Aorta (tissue), 5 donors: ENCODE results near the gene PLA2R1. TPM values are rescaled to one million over a fixed set of nuclear protein-coding genes. Genes with fewer than 3 reads are reported as not detected.

Source experiments
- ATAC-seq: fragments of 200-7000 bp; cut with Tn5 transposase; one replicate; pipeline ENCODE4 v1.9.1; 2022; ENCODE audit warnings: moderate library complexity; ENCODE audit not compliant: low FRiP score
- DNase-seq, 2 donors: peaks; one replicate each; pipeline ENCODE4 v3.0.0-alpha.2; 2020
- H3K27ac ChIP-seq, 2 donors: one replicate each; pipeline ENCODE4 v1.5.1; 2013; ENCODE audit warnings: low read length in 2 of 2, mild to moderate bottlenecking in 2 of 2, moderate library complexity in 2 of 2, control low read depth in 1 of 2, inconsistent platforms in 1 of 2, low read depth in 1 of 2
- H3K27me3 ChIP-seq, 2 donors: one replicate each; pipeline ENCODE4 v1.6.1; 2013; ENCODE audit warnings: control low read depth in 1 of 2, low read length in 1 of 2, mild to moderate bottlenecking in 1 of 2, moderate library complexity in 1 of 2; ENCODE audit not compliant: insufficient read depth in 2 of 2, control insufficient read depth in 1 of 2
- H3K36me3 ChIP-seq, 2 donors: one replicate each; pipeline ENCODE4 v1.6.1; 2013; ENCODE audit warnings: control low read depth in 1 of 2, low read length in 1 of 2, mild to moderate bottlenecking in 1 of 2; ENCODE audit not compliant: insufficient read depth in 2 of 2, control insufficient read depth in 1 of 2
- H3K4me1 ChIP-seq, 2 donors: one replicate each; pipeline ENCODE4 v1.6.1; 2013; ENCODE audit warnings: low read length in 2 of 2, control low read depth in 1 of 2, mild to moderate bottlenecking in 1 of 2, moderate library complexity in 1 of 2; ENCODE audit not compliant: insufficient read depth in 2 of 2, control insufficient read depth in 1 of 2
- H3K4me3 ChIP-seq, 2 donors: one replicate each; pipeline ENCODE4 v1.5.1; 2013; ENCODE audit warnings: low read length in 2 of 2, control low read depth in 1 of 2, mild to moderate bottlenecking in 1 of 2
- H3K9me3 ChIP-seq: one replicate; pipeline ENCODE4 v1.6.1; 2013; ENCODE audit warnings: mild to moderate bottlenecking, low read length; ENCODE audit not compliant: control insufficient read depth
- WGBS, 2 donors: extraction: QIAGEN DNeasy Blood & Tissue Kit; methylation state at CpG; one replicate each; pipeline ENCODE4 v1.1.7; 2013; 5-methylcytosine and 5-hydroxymethylcytosine counted together
- intact Hi-C, 2 donors: fragments of 100-400 bp; cut with DNase I; formaldehyde crosslinking; loops; one replicate each; pipeline versions ENCODE4 v1.14.2 to v1.15.0; 2022
- polyA plus RNA-seq, 2 donors: library from polyadenylated mRNA; stranded (reverse); fragments of 200-250 nt; gene quantifications; one replicate each; pipeline ENCODE4 v1.2.3, GENCODE V29; 2013
- total RNA-seq, 2 donors: library from RNA; stranded (reverse); fragmentation: NEBNext Ultra II Directional; extraction: Animal tissue kit (Norgen Biotek cat#: 25700); gene quantifications; one replicate each; pipeline ENCODE4 v1.2.1, GENCODE V29; 2021
- donor health status: healthy with polysubstance abuse.
- donor health status: Bipolar disorder and iron deficiency.
- donor health status: DM: no; HTN: no; CAD: no.
- donor health status: DM: no; HTN: no; CAD: no.
- donor health status: DM: yes; HTN: yes; CAD: no.

Gene PLA2R1
- total and polyA plus RNA-seq, 4 donors = 7.9 to 34.9 (median 30.0) TPM

DNA sequence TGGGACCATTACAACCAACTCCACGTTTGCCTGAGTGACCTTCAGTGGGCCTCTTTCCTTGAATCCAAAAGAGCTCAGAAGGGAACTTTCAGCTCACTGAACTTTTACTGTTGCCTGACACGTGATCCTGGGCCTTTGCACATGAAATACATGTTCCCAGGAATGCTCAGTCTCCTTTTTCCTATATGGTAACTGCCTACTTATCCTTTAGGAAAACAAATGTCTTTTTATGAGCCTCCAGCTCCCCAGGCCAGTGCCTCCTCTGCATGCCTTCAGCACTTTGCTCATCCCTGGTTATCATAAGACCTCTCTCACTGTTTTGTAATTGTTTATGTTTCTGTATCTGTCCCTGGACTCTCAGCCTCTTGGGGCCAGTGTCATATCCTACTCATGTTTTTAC lies 5.1 kb downstream of the PLA2R1 start:
- no peaks in the 10 kb centered on the region for H3K9me3 ChIP-seq
- H3K27me3 ChIP-seq = no peaks in the 10 kb centered on the region
- H3K27ac ChIP-seq = no peak overlapping the region
- no peak overlapping the region for H3K4me3 ChIP-seq
- WGBS, 2 donors = 87 to 89% methylated on average over 2 of the region's 2 CpGs
- H3K4me1 ChIP-seq = peaks cover 0 to 3% of the 10 kb centered on the region in 2 donors
- no peaks in the 10 kb centered on the region for H3K36me3 ChIP-seq
- intact Hi-C loops = no loop called here
- ATAC-seq (no peak), DNase-seq (no peak)

DNA sequence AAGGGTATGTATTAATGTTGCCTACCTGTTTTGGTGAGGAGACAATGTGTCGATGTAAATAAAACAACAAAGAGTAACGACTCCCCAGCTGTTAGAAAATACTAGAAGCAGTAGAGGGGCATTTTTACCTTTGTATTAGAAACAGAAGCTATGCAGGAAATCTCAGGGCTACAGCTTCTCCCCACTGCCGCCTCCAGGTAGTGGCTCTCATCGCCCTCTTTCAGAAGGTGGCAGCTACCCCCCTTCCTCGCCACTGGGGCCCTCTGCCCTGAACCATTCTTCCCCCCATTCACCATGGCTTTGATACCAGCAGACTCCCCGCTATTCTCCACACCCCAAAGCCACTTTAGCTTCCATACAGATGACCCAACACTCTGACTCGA lies 6.7 kb downstream of the PLA2R1 start:
- ATAC-seq (no peak), DNase-seq (no peak)
- H3K9me3 ChIP-seq = no peaks in the 10 kb centered on the region
- no peaks in the 10 kb centered on the region for H3K27me3 ChIP-seq
- intact Hi-C loops = no loop called here
- no peaks in the 10 kb centered on the region for H3K36me3 ChIP-seq
- no peak overlapping the region for H3K4me3 ChIP-seq
- H3K27ac ChIP-seq = no peak overlapping the region
- H3K4me1 ChIP-seq = peaks cover 3 to 4% of the 10 kb centered on the region in 2 donors
- 96 to 97% methylated on average over 7 of the region's 7 CpGs for WGBS, 2 donors

DNA sequence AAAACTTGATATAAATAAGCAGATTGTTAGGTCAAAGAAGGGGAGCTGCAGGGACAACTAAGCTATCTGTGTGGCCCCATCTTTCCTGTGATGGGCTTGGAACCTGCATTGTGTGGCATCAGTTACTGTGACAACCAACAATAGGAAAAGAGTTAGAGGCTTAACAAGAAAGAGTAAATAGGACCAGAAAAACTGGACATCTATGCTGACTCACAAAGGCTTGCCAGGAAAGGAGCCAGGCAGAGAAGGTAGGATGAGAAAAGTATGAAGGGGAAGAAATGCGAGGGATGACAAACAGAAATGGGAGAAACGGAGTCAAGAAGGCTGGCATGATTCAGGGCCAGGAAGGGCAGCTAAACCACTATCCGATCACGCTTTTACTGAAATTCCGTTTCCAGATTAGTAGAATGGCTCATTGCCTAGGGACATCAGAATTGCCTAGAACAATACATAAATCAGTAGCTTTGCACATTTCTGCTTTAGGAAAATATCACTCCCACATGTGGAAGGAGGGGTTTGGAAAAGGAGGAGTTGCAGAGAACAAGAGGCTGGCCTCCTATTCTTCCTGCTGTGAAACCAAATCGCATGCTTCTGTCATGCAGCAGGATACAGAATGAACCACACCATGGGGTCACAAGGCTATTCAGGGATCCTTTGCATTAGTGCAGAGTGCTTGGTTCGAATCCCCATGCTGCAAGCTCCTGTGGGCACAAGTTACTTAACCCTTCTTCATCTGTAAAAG lies 7.3 kb downstream of the PLA2R1 start:
- no peak for DNase-seq
- peak; percentile 68 for ATAC-seq
- 30 to 42% methylated on average over 7 of the region's 7 CpGs for WGBS, 2 donors

DNA sequence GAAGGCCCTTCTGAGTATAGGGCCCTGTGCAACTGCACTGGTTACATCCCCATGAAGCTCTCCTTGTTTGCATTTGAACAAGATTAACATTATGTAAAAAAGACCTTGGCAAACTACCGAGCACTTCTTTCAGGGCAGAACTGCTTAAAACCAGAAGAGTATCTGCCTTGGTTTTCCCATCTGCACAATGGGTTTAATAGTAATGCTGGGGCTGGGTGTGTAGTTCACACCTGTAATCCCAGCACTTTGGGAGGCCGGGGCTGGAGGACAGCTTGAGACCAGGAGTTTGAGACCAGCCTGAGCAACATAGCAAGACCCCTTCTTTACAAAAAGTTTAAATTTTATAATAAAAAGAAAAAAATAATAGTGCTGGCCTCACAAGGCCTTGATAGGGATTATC lies 8.5 kb downstream of the PLA2R1 start:
- no peaks in the 10 kb centered on the region for H3K36me3 ChIP-seq
- no peaks in the 10 kb centered on the region for H3K9me3 ChIP-seq
- DNase-seq (no peak), ATAC-seq (no peak)
- no peak overlapping the region for H3K27ac ChIP-seq
- no peak overlapping the region for H3K4me3 ChIP-seq
- intact Hi-C loops = no loop called here
- 98 to 99% methylated on average over 2 of the region's 2 CpGs for WGBS, 2 donors
- H3K27me3 ChIP-seq = no peaks in the 10 kb centered on the region
- H3K4me1 ChIP-seq = peaks cover 3 to 4% of the 10 kb centered on the region in 2 donors

More for the DNA sequence above, 7.3 kb downstream of the PLA2R1 start:
- Histone ChIP-seq H3K27me3 (no peaks in the 10 kb centered on the region), H3K27ac (peak overlapping the region in 1 of 2 donors; percentile 13), H3K9me3 (no peaks in the 10 kb centered on the region), H3K36me3 (no peaks in the 10 kb centered on the region), H3K4me1 (peaks cover 3 to 4% of the 10 kb centered on the region in 2 donors), H3K4me3 (no peak overlapping the region)
- intact Hi-C loops = no loop called here

DNA sequence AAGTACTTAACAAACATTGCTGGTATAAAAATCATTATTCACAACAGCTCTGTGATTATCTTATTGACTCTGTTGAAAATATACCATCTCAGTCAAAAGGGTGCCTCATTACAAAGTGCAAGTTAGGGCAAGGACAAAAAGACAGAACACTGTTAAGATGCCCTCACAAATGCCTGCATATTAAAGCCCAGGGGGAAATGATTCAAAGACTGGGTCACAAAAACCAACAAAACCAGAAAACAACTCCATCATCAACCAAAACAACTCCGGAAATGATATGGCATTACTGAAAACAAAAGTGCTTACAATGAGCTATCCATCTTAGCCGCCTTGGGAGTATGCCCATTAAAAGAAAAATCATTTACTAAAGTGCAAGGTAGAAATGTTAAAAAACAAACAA lies 9.9 kb downstream of the PLA2R1 start:
- intact Hi-C loops = no loop called here
- no peak overlapping the region for H3K4me3 ChIP-seq
- H3K4me1 ChIP-seq = peaks cover 3 to 4% of the 10 kb centered on the region in 2 donors
- WGBS, 2 donors = 92 to 94% methylated on average over 2 of the region's 2 CpGs
- H3K36me3 ChIP-seq = no peaks in the 10 kb centered on the region
- no peaks in the 10 kb centered on the region for H3K9me3 ChIP-seq
- H3K27me3 ChIP-seq = no peaks in the 10 kb centered on the region
- no peak overlapping the region for H3K27ac ChIP-seq
- no peak for DNase-seq
- ATAC-seq = no peak

DNA sequence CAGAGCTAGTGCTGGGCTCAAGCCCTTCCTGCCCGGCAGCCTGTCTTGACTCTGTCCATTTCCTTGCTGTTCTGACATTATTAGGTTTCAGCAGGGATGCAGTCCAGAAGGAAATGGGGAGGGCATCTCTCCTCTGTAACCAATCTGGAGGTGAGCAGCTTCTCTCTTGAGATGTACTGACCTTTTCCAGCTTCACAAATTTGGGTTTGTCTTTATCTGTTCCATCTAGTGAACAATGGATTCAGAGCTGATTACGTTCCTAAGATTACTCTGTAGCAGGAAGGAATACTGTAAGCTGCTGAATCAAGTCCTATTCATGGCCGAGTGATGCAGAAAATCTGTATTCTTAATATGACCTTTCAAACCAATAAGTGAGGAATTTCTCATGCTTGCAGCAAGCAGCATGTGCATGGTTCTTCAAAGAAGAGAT lies 11.0 kb downstream of the PLA2R1 start:
- intact Hi-C loops = no loop called here
- 23 to 47% methylated on average over 3 of the region's 3 CpGs for WGBS, 2 donors
- peaks cover 3 to 4% of the 10 kb centered on the region in 2 donors for H3K4me1 ChIP-seq
- H3K9me3 ChIP-seq = no peaks in the 10 kb centered on the region
- no peak overlapping the region for H3K4me3 ChIP-seq
- H3K27ac ChIP-seq = no peak overlapping the region
- H3K27me3 ChIP-seq = no peaks in the 10 kb centered on the region
- DNase-seq (no peak), ATAC-seq (peak; percentile 37)
- H3K36me3 ChIP-seq = no peaks in the 10 kb centered on the region

DNA sequence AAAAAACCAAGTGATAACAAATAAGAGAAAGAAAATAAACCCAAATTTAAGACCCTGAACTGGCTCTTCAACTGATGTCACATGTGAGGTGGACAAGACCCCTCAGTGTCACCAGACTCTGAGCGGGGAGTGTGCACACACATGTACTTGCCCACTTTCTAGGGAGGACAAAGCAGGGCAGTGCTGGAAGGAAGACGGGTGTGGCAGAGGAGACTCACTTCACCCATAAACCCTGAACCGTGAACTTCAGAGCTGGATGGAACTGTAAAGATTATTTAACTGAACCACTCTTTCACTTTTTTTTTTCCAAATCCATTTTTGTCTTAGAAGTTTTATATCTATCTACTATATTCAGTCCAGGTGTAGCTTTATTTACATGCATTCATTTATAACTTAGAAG lies 12.3 kb downstream of the PLA2R1 start:
- Histone ChIP-seq H3K4me3 (no peak overlapping the region), H3K4me1 (peaks cover 0 to 4% of the 10 kb centered on the region in 2 donors), H3K9me3 (no peaks in the 10 kb centered on the region), H3K36me3 (no peaks in the 10 kb centered on the region), H3K27me3 (no peaks in the 10 kb centered on the region), H3K27ac (no peak overlapping the region)
- ATAC-seq = no peak
- intact Hi-C loops = no loop called here
- WGBS, 2 donors = 96 to 98% methylated on average over 3 of the region's 3 CpGs
- DNase-seq = no peak

DNA sequence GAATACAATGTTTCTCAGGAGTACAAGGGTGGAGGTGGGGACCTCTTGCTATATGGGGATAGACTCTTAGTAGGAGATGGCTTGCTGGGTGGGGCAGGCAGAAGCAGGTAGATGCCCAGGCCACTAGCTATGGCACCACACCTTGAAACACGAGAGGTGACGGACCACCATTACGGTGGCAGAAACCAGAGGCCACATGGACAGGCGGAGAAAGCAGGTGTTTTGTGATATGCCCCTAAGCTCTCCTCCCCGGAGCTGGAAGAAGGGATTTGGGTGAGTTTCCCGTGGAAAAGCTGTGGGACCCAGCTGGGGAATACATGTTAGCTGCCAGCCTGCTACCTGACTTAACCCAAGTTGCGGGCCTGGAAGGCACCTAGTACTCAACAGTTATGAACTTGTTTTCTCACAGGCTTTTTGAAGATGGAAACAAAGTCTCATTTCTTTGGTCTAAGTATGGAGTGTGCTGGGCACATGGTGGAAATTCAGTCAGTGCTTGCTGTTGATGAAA lies 16.7 kb downstream of the PLA2R1 start:
- Histone ChIP-seq H3K27me3 (no peaks in the 10 kb centered on the region), H3K4me3 (no peak overlapping the region), H3K36me3 (peaks cover 0 to 3% of the 10 kb centered on the region in 2 donors), H3K9me3 (no peaks in the 10 kb centered on the region), H3K4me1 (no peaks in the 10 kb centered on the region), H3K27ac (no peak overlapping the region)
- ATAC-seq (no peak), DNase-seq (no peak)
- WGBS, 2 donors = 84 to 86% methylated on average over 7 of the region's 7 CpGs
- intact Hi-C loops = no loop called here

DNA sequence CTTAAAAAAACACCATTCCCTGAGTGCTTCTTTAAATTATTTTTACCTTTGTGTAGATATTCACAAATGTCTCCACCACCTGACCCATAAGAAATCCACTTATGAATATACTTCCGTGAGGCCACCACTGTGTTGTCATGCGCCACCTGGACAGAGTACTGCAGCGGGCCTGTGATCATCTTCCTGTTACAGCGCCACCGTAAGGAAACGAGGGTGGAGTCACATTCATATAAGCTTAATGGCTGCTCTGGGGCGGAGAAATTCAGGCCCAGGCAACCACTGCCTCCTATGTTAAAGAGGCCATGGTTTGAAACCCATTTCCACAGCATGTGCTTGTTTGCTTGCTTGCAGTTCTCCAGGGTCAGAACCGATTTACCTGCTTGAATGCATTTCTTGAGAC lies 17.7 kb downstream of the PLA2R1 start:
- Histone ChIP-seq H3K4me3 (no peak overlapping the region), H3K36me3 (peaks cover 0 to 3% of the 10 kb centered on the region in 2 donors), H3K9me3 (no peaks in the 10 kb centered on the region), H3K27me3 (no peaks in the 10 kb centered on the region), H3K27ac (no peak overlapping the region), H3K4me1 (no peaks in the 10 kb centered on the region)
- DNase-seq (no peak), ATAC-seq (no peak)
- 94 to 96% methylated on average over 8 of the region's 8 CpGs for WGBS, 2 donors
- intact Hi-C loops = no loop called here
